HepG2 (cell line): ENCODE results near the gene NCLN. TPM values are rescaled to one million over a fixed set of nuclear protein-coding genes. Genes with fewer than 3 reads are reported as not detected.

Experiments used
- AKAP8 ChIP-seq: sonication (generic); formaldehyde crosslinking; IDR thresholded peaks from 2 replicates; pipeline ENCODE4 v1.5.1; 2020; ENCODE audit warnings: mild to moderate bottlenecking, missing genetic modification reagents
- ASH2L ChIP-seq: fragments of 300-600, 200-600 bp; sonication (generic); IDR thresholded peaks from 2 replicates; pipeline ENCODE4 v1.7.0; 2017; ENCODE audit warnings: low read depth, mild to moderate bottlenecking, moderate library complexity, mixed read lengths, low read length; ENCODE audit not compliant: insufficient read length
- CBX5 ChIP-seq: sonication (generic); formaldehyde crosslinking; IDR thresholded peaks from 2 replicates; pipeline ENCODE4 v1.4.0; 2020; ENCODE audit warnings: missing genetic modification reagents, borderline replicate concordance
- CHCHD3 ChIP-seq: sonication (generic); formaldehyde crosslinking; IDR thresholded peaks from 2 replicates; pipeline ENCODE4 v1.8.0; 2022; ENCODE audit warnings: mild to moderate bottlenecking, missing genetic modification reagents, moderate library complexity
- FOXC1 ChIP-seq: sonication (generic); formaldehyde crosslinking; IDR thresholded peaks from 2 replicates; pipeline ENCODE4 v1.8.0; 2022; ENCODE audit warnings: mild to moderate bottlenecking, missing genetic modification reagents, borderline replicate concordance
- MATR3 ChIP-seq: sonication (generic); formaldehyde crosslinking; IDR thresholded peaks from 2 replicates; pipeline ENCODE4 v1.4.0; 2020; ENCODE audit warnings: missing genetic modification reagents
- MYC ChIP-seq: sonication (generic); formaldehyde crosslinking; IDR thresholded peaks from 2 replicates; pipeline ENCODE4 v1.9.0; 2021; ENCODE audit warnings: missing genetic modification reagents, borderline replicate concordance
- NFE2 ChIP-seq: sonication (generic); formaldehyde crosslinking; IDR thresholded peaks from 2 replicates; pipeline ENCODE4 v1.4.0; 2020; ENCODE audit warnings: missing genetic modification reagents
- NPAS2 ChIP-seq: sonication (generic); formaldehyde crosslinking; IDR thresholded peaks from 2 replicates; pipeline ENCODE4 v1.8.0; 2022; ENCODE audit warnings: mild to moderate bottlenecking, missing genetic modification reagents, borderline replicate concordance
- PCBP1 ChIP-seq: fragments of 200-400 bp; formaldehyde crosslinking; IDR thresholded peaks from 2 replicates; pipeline ENCODE4 v1.6.1; 2017; ENCODE audit warnings: mild to moderate bottlenecking, low read depth, low read length, borderline replicate concordance
- PLRG1 ChIP-seq: fragments of 450-650 bp; conservative IDR thresholded peaks from 2 replicates; pipeline ENCODE4 v1.6.1; 2016
- RAD51 ChIP-seq: fragments of 450-650 bp; IDR thresholded peaks from 2 replicates; pipeline ENCODE4 v1.6.1; 2016; ENCODE audit warnings: borderline replicate concordance
- RCOR2 ChIP-seq: IDR thresholded peaks from 2 replicates; pipeline ENCODE4 v1.6.1; 2016; ENCODE audit warnings: missing biosample characterization, missing genetic modification reagents
- ZNF160 ChIP-seq: sonication (generic); formaldehyde crosslinking; IDR thresholded peaks from 2 replicates; pipeline ENCODE4 v1.8.0; 2022; ENCODE audit warnings: mild to moderate bottlenecking, inconsistent platforms, missing genetic modification reagents
- ZNF180 ChIP-seq: sonication (generic); formaldehyde crosslinking; IDR thresholded peaks from 2 replicates; pipeline ENCODE4 v1.4.0; 2020; ENCODE audit warnings: low read depth, missing genetic modification reagents, borderline replicate concordance
- ZNF280B ChIP-seq: sonication (generic); formaldehyde crosslinking; IDR thresholded peaks from 2 replicates; pipeline ENCODE4 v1.5.0; 2020; ENCODE audit warnings: missing genetic modification reagents, mild to moderate bottlenecking, borderline replicate concordance
- ZNF543 ChIP-seq: sonication (generic); formaldehyde crosslinking; IDR thresholded peaks from 2 replicates; pipeline ENCODE4 v1.4.0; 2020; ENCODE audit warnings: mild to moderate bottlenecking, missing genetic modification reagents
- ZNF549 ChIP-seq: sonication (generic); formaldehyde crosslinking; IDR thresholded peaks from 2 replicates; pipeline ENCODE4 v1.5.0; 2020; ENCODE audit warnings: missing genetic modification reagents
- ZNF569 ChIP-seq: sonication (generic); formaldehyde crosslinking; IDR thresholded peaks from 2 replicates; pipeline ENCODE4 v1.5.0; 2020; ENCODE audit warnings: mild to moderate bottlenecking, missing genetic modification reagents, moderate library complexity, borderline replicate concordance
- ZNF639 ChIP-seq: conservative IDR thresholded peaks from 2 replicates; pipeline ENCODE4 v1.6.1; 2018; ENCODE audit warnings: missing genetic modification reagents
- ZNF644 ChIP-seq: IDR thresholded peaks from 2 replicates; pipeline ENCODE4 v1.6.1; 2016; ENCODE audit warnings: low read depth
- ZNF687 ChIP-seq: sonication (generic); formaldehyde crosslinking; IDR thresholded peaks from 2 replicates; pipeline ENCODE4 v1.5.1; 2020; ENCODE audit warnings: mild to moderate bottlenecking, missing genetic modification reagents, moderate library complexity
- ZNF850 ChIP-seq: sonication (generic); formaldehyde crosslinking; conservative IDR thresholded peaks from 2 replicates; pipeline ENCODE4 v1.9.0; 2021; ENCODE audit warnings: mild to moderate bottlenecking, missing genetic modification reagents
- polyA plus RNA-seq, 8 experiments: library from polyadenylated mRNA; depleted of rRNA in 3 of 8; stranded (reverse) in 7 of 8; unstranded in 1 of 8; fragments of >200 nt; fragmentation: Illumina TruSeq in 4 of 8; extraction: Trizol in 4 of 8; gene quantifications; 2 replicates each; pipeline versions ENCODE4 v1.2.1 to v1.2.3, GENCODE V29; 2011 to 2016; ENCODE audit warnings: low read depth in 4 of 8, missing spikeins in 1 of 8, mixed read lengths in 1 of 8; ENCODE audit not compliant: insufficient read depth in 1 of 8
- total RNA-seq, 5 experiments: library from RNA; depleted of rRNA; stranded (reverse); fragments of >200 nt; fragmentation: Illumina TruSeq; extraction: Trizol; gene quantifications; 2 replicates each; pipeline ENCODE4 v1.2.3, GENCODE V29; 2016; ENCODE audit warnings: low read depth in 1 of 5
- TF ChIP-seq, protein P1 (sequence below): sonication (generic); formaldehyde crosslinking; IDR thresholded peaks from 2 replicates; pipeline ENCODE4 v1.4.0; 2020; ENCODE audit warnings: mild to moderate bottlenecking, missing genetic modification reagents

The NCLN gene
- total and polyA plus RNA-seq, 2 of the 13 experiments (the other 11 are each of a cell fraction or from before 2014, with no cell fraction given): 42.6 to 56.0 TPM

- TF ChIP-seq ZNF180 (CRISPR knock-in tag): no peak
- no peak for TF ChIP-seq ZNF160
- TF ChIP-seq ZNF543 (CRISPR knock-in tag): no peak
- TF ChIP-seq RCOR2: 0 out of 2 replicates have a peak, but pooled peaks have one; percentile 54
- no peak for TF ChIP-seq ZNF639 (CRISPR knock-in tag)
- peak; percentile 85; the same call in 1 of the 2 replicates for TF ChIP-seq AKAP8
- TF ChIP-seq, protein P1, sequence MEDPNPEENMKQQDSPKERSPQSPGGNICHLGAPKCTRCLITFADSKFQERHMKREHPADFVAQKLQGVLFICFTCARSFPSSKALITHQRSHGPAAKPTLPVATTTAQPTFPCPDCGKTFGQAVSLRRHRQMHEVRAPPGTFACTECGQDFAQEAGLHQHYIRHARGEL: no peak
- TF ChIP-seq RAD51: no peak
- TF ChIP-seq PCBP1: peak; percentile 73; the same call in 1 of the 2 replicates
- no peak for TF ChIP-seq CHCHD3 (CRISPR knock-in tag)
- no peak for TF ChIP-seq ZNF280B (CRISPR knock-in tag)
- TF ChIP-seq ZNF569: no peak
- peak; percentile 46; the same call in 1 of the 2 replicates for TF ChIP-seq ZNF687 (CRISPR knock-in tag)
- TF ChIP-seq MYC (CRISPR knock-in tag): 0 out of 2 replicates have a peak, but pooled peaks have one; percentile 42
- no peak for TF ChIP-seq NPAS2
- no peak for TF ChIP-seq CBX5 (CRISPR knock-in tag)
- no peak for TF ChIP-seq MATR3
- TF ChIP-seq ASH2L: no peak
- no peak for TF ChIP-seq ZNF850
- TF ChIP-seq PLRG1: no peak
- no peak for TF ChIP-seq ZNF644 (CRISPR knock-in tag)
- TF ChIP-seq NFE2 (CRISPR knock-in tag): no peak
- no peak for TF ChIP-seq ZNF549
- TF ChIP-seq FOXC1 (CRISPR knock-in tag): no peak
These were observed 24.8 kb downstream of the NCLN start (continued) for GRCh38 chr19:3210347-3211017.
